Kidney glomerular epithelial cell (primary cell): ENCODE measurements around the gene CCDC6.
A peak's percentile ranks its signal among the peaks of the same experiment; 100 is the strongest.

Experiments used
- DNase-seq: peaks from one replicate; lab custom pipeline; 2025; lab: John Stamatoyannopoulos, UW

The CCDC6 gene

DNA sequence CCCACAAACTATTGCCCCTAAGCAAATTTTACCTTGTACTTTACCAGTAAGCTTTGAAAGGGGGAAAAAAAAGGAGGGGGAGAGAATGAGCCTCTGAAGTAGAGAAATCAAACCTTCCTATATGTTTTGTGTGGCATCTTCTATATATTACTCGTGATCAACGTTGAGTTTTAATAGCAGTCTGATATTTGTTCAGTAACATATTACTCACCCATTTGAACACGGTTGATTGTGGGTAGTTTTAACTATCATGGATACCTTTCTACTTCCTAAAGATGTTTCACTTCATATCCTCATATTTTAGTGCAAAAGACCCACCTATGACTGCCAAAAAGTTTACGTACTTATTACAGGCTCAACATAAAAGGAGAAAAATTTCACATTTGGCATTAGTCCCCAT, 54.5 kb downstream of the CCDC6 start:
- DNase-seq = no peak

DNA sequence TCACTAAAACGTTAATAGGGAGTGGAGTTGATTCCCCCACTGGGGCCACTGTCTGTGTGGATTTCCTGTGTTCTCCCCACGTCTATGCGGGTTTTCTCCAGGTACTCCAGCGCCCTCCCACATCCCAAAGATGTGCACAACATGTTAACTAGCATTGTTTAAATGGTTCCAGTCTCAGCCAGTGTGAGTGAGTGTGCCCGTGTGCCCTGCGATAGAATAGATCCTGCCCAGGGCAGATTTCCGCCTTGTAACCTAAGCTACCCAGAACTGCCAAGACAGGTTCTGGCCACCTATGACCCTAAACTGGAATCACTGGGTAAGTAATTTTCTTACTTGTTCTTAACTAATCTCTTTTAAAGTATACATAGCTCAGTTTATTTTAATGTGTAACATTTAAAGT, 58.5 kb downstream of the CCDC6 start:
- no peak for DNase-seq

DNA sequence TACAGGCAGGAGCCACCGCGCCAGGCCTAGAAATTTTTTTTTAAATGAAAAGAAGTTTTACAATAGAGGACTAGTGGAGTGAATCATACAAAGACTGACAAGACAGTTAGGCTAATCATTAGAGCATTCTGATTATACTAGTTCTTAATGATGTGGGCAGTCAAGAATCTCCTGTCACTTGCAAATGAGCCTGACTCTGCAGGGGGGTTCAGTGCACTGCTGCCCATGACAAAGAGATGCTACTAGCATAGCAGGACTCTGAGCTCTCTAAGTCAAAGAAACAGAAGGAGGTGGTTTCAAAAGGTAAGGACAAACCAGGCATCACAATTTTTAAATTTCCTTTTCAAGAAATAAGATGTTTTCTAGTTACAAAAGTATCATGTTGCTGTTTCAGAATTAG, 59.0 kb downstream of the CCDC6 start:
- DNase-seq = peak; percentile 17

DNA sequence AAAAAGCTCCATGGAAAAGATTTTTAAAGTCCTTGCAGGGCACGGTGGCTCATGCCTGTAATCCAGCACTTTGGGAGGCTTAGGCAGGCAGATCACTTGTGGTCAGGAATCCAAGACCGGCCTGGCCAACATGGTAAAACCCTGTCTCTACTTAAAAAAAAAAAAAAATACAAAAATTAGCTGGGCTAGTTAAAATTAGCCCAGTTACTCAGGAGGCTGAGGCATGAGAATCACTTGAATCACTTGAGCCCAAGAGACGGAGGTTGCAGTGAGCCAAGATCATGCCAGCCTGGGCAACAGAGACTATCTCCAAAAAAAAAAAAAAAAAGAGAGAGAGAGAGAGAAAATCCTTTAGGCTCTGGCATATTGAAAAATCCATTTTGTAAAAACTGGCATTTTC, 61.9 kb downstream of the CCDC6 start:
- no peak for DNase-seq

DNA sequence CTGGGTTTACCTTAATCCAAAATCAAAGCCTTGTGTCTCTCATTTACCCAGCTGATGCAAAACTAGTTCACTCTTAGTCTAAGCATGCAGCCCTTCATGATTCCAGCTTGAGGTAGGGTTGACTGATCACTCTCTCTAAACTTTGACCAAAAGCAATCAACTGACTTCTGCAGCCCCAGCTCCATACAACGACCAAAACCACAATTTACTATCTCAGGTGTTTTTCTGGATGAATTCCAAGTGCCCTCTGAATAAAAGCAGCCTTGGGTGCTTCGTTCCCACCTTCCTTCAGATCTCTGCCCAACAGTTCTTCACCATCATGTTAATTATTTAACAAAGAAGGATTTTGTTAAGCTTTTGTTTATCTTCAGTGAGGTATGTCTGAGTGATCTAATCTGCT, 62.6 kb downstream of the CCDC6 start:
- DNase-seq = peak; percentile 7

DNA sequence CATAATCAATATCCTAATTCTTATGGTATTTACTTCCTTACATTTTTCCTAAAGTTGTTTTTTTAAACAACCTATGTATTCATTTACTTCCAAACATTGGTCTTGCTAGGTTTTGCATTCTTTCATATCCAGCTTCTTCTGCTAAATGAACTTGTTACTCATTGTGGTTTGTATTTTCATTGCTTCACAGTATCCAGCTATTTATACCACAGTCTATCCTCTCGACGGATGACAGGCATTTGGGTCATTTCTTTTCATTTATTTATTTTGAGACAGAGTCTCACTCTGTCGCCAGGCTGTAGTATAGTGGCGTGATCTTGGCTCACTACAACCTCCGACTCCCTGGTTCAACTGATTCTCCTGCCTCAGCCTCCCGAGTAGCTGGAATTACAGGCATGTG, 66.8 kb downstream of the CCDC6 start:
- DNase-seq = peak; percentile 30

DNA sequence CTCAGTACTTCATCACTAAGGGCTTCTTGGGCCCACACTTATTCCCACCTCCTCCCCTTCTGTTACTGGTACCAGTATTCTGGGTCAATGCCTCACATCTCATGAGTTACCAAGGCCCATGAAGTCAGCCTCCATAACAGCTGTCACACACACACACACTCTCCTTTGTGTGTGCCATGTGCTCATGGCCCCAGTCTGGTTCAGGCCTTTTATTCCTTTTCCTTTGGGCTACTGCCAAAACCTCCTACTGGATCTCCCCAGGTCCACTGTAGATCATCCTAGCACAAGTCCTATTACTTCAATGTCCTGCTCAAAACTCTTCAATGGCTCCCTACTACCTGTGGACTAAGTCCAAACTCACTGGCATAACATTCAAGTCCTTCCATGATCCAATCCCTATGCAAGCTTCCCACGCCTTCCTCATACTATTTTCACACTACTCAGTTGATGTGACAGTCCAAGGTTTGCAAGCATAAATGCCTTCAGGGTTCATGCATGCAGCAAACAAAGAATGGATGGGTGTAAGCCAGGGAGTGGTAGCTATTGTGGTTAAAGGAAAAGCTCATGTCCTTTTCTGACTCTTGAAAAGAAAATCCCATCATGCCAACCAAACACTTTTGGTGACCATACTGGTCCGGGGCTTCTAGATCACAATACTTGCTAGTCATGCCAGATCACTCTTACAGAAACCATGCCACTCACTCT, 68.1 kb downstream of the CCDC6 start:
- DNase-seq = no peak

DNA sequence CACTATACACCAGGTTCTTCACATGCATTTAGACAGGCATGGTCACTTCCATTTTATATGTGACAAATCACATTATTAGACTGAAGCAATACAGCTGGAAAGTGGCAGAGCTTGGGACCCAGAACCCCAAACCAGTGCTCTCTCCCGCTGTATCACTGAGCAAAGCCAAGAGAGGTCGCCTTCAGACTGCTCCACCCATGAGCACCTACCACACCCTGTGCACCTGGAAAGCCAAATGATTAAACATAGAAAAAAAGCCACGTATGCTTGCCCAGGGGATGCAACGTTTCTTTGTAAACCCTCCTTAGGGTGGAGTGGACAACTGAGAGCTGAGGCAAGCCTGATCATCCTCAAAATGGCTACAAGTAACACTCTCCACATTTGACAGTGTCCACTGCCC, 72.5 kb downstream of the CCDC6 start:
- no peak for DNase-seq

DNA sequence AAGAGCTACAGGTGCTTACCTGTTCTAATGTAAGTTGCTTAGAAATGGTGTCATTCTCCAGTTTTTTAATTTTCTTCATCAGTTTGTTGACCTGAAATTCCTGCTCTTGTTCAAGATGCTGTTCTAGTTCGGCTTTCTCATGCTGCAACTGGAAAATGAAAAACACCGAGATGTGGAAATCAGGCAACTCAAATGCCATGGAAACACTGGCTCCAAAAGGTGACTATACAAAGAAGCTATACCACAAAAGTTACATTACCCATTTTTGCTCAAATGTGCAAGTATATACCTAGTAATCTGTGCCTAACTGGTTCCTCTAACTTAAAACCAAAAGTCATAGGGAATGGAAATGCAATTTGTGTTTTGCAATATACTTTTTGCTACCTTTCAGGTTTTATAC, 73.8 kb downstream of the CCDC6 start:
- DNase-seq = no peak

DNA sequence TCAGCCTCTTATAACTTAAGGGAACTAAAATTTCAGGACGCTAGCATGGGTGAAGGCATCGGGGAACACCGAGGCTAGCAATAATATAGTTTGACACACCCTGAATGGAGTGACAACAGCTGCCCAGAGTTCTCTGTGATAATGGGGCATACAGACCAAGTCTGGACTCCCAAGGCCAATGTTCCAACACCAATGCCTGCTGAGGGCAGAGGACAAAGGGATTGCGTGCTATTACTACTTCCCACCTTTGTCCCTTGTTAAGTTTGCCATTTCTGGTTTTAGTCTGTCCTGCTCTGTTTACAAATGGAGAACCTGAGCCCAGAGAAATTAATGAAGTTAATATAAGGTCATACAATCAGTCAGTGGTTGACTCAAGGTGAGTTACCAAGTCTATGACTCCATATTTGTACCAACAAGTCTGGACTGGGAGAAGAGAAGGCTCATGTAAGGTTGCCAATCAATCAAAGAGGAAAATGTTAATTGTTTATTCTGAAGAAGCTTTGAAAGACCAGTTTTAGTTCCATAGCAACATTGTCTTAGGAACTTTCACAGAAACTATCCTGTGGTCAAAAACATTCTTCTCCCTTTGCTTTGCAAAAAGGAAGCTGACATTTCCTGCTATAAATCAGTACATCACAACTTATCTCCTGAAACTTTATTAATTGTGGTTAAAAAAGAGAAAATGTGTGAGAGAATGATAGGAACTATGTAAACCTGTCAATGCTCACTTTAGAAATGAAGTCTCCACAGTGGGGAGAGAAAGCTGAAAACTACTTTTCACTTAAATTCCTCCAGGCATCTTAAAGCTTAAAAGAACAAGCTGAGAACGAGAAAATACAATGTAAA, 74.5 kb downstream of the CCDC6 start:
- no peak for DNase-seq

DNA sequence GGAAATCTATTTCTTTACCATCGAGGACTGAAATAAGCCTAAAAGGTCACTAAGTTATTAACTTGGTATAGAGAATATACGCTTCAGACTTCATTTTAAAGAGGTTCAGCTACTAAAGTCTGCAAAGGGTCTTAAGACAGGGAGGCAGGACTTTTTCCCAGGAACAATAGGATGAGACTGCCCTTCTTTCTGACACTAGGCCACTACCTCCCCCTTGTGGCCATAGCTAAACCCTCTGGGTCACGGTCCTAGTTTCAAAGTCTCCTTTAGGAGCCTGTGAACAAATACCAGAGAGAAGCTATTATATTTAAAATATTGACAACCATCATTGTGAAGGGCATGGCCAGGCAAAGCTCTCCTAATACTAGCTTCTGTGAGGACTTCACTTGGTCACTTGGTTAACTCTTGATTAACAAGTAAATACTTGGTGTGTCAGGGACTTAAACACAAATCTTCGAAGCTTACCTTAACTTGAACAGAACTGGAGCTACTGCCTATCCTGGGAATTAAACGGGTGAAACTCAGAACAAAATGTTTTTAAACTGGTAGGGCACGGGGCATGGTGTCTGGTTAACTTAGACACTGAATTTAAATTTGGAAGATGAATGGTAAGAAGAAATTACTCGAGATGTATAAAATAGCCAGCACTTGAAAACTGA, 75.6 kb downstream of the CCDC6 start:
- DNase-seq = peak; percentile 30

DNA sequence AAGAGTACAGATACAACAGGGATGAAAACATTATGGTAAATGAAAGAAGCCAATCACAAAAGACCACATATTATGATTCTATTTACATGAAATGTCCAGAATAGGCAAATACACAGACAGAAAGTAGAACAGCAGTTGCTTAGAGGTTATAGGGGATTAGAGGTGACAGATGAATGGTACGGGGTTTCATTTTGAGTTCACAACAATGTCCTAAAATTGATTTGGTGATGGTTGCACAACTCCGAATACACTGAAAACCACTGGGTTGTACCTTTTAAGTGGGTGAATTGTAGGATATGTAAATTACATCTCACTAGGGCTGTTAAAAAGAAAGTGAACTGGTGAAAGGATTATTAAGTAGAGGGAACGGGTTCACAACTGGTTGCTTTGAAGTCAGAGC, 76.8 kb downstream of the CCDC6 start:
- no peak for DNase-seq

DNA sequence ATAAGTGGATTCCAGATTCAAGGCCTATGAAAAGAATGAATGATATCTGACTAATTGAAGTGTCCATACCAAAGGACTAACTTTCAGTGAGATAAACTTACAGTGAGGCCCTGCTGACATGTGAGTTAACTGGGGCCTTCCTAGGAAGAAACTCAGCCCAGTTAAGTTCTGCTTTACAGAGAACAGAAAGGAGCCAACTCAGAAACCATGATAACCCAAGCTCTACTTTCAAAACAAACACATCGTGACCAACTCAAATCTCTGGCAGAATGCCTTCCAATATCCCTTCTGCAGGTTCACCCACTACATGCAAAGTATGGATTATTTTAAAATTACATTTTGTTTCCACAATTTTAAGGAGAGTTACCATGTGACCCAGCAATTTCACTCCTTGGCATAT, 77.3 kb downstream of the CCDC6 start:
- DNase-seq = no peak

DNA sequence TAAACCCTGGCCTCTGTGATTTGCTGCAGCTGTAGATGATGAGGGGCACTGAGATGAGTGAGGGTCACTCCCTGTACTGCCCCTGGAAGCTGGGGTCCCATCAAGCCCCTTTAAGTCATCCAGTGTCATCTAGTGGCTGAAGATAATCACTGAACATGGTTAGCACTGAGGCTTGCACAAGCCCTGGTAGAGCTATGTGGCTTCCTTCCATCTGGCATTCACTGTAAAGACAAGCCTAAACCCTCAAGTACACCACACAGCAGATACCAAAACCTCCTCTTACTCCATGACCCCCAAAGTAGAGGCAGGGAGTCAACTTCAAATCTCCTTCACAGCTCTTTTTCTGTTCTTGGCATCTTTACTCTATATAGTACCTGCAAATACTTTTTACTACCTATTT, 80.4 kb downstream of the CCDC6 start:
- no peak for DNase-seq

DNA sequence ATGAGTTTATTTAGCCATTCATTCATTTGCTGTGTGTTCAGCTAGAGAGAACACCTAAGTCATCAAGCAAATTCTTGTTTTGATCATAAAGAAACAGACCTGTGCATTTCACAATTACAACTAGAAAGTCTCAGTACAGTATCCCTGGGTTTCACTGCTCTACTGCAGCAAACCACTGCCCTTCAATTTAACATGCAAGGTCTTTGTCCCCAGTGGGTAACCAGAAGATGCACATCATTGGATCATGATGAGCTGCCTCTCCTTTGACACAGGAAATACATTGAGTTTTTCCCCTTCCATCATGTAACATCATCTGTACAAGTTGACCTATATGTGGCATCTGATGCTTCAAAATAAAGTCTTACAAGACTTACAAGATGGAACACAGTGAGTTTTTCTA, 82.6 kb downstream of the CCDC6 start:
- DNase-seq = no peak

DNA sequence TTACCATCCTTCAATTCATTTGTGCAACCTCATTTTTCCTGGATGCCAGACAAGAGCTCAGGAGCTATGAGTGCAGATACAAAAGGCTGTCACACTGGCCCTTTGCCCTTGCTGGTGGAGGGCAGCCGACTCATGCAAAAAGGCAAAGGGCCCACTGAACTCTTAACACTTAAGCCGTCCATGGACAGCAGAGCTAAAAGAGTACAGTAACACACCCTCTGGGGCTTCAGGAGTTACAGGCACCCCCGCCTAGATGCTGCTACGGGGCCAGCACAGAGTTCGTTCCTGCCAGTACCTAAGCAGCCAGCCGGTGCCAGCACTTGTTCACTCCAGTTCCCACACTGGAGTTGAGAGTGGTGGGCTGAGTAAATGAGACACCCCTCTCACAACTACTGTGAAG, 83.2 kb downstream of the CCDC6 start:
- DNase-seq = no peak

DNA sequence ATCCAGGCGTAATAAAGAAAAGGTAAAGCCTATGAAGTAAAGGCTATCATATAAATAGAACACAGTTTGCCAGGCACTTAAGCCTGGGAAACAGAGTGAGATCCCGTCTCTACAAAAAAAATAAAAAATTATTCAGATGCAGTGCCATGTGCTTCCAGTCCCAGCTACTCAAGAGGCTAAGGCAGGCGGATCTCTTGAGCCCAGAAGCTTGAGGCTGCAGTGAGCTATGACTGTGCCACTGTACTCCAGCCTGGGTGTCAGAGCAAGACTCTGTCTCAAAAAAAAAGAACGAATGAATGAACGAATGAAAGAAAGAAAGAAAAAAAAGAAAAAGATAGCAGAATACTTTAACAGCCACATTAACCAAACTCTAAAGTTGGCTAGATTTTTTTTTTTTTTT, 85.9 kb downstream of the CCDC6 start:
- no peak for DNase-seq

DNA sequence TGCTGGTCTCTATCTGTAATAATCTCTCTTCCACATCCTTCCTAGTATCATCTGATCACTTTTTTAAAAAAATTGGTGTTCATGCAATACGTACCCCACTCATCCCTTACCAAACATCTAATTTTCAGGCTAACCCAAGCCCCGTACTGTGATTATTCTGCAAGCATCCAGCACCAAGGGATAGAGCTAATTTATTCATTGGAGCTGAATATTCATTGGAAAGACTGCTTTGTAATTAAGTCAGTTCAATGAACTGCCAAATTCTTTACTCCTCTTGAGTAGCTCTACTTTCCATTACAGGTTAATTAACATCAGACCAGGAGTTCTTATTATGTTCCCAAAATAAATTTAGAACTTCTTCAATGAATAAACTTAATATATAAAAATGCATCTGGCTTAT, 86.7 kb downstream of the CCDC6 start:
- no peak for DNase-seq

DNA sequence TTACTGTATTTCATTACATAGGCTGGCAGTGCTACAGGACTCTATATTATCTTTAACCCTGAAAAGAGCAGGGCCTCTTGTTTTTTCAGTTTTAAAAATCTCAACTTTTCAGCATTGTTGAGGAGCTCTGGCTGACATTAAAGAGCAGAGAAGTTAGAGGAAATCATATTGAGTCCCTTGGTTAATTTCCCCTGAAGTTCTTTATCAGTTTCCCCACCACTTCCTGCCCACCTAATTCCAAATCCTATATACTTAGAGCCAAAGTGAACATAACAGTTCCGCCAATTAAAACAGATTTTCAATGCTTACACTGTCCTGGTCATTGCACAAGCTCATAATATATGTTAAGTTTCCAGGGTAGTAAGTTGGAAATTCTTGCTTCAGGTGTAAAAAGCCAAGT, 87.1 kb downstream of the CCDC6 start:
- DNase-seq = no peak

DNA sequence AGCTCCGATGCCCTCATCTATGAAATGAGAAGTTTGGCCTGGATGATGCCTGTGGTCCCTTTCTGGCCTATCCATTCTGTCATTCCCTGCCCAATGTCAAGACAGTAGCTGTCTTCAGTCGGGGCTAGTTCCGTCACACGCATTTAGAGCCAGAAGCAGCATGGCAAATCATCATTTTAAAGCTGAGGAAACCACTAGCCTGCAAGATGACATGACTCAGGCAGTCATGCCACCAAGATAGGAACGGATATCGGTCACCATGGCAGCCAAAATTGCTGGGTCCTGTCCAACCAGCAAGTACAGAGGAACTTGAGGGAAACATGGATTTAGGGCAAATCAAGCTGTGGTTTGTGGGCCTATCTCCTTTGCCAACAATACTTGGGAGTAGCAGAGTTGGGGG, 88.6 kb downstream of the CCDC6 start:
- DNase-seq = no peak

DNA sequence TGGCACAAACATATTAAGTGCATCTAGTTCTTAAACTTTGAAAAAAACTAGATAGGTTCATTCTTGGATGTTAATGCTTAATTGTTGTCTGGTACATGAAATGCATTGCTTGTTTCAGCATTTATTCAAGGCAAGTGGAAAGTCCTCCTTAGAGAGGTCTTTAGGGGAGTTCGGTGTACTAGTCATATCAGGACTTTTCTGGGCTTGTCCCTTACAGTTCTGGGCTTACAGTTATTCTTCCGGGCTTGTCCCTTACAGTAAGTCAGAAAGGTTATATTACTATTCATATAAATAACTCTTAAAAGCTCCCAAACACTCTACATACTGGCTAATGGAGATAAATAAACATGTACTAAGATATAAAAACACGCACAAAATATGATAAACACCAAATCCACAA, 91.5 kb downstream of the CCDC6 start:
- DNase-seq = no peak

DNA sequence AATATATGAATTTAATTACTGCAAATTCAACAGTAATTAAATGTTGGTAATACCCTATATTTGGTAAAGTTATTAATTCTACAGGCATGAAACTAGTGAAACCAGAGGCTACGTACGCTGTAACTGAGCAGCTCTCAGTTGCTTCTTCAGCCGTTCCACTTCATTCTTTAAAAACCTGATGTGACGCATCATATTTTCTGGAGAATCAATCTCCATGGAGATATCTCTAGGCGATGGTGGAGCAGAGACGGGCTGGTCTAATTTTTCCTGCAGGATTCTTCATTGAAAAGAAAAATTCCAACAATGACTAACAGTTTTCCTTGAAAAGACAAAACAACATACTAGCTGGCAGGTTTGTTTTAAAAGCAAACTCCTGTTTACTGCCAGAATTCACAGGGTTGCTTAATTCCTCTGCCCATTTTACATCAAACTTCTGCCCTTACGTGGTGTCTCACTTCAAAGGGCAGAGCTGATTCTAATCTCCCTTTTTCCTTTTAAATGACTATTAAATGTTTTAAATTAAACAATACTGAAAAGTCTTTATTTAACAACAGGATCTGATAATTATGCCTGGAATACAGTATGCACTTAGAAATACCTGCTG, 93.7 kb downstream of the CCDC6 start:
- DNase-seq = no peak

DNA sequence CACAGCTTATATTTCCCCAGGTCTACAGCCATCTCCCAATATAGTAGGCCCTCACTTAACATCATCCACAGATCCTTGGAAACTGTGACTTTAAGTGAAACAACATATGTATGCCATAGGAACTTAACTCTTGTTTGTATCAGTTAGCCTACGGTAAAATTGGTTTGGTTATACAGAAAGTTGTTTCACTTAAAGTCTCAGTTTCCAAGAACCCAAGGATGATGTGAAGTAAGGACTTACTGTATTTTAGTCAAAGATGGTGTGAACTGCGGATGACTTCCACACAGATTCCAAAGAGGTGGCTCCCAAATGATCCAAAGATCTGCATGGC, 96.7 kb downstream of the CCDC6 start:
- DNase-seq = no peak
